CD14-positive monocyte (primary cell): ENCODE data around the gene RPTOR. TPM values are rescaled to one million over a fixed set of nuclear protein-coding genes. Genes with fewer than 3 reads are reported as not detected.

Experiments
- DNase-seq, 3 donors: peaks; one replicate each; pipeline ENCODE4 v3.0.0-alpha.2; 2011 to 2022
- H2AFZ ChIP-seq: 2 replicates; pipeline ENCODE4 v1.6.0; 2012; ENCODE audit warnings: mild to moderate bottlenecking, low read depth, low read length, inconsistent platforms; ENCODE audit not compliant: insufficient read depth, poor library complexity, severe bottlenecking
- H3K27ac ChIP-seq, 2 donors: 1 replicate in 1 of 2; 2 replicates in 1 of 2; pipeline ENCODE4 v1.5.1; 2012 to 2013; ENCODE audit warnings: low read length in 2 of 2, control low read depth in 1 of 2, inconsistent platforms in 1 of 2, low read depth in 1 of 2, mild to moderate bottlenecking in 1 of 2
- H3K27me3 ChIP-seq, 2 donors: one replicate each; pipeline versions ENCODE4 v1.6.0 to v1.6.1; 2011 to 2013; ENCODE audit warnings: low read length in 2 of 2; ENCODE audit not compliant: control insufficient read depth in 2 of 2, insufficient read depth in 2 of 2
- H3K36me3 ChIP-seq, 2 donors: replicated peaks in 1 of 2; 1 replicate in 1 of 2; 2 replicates in 1 of 2; pipeline versions ENCODE4 v1.5.1 to v1.6.1; 2012 to 2013; ENCODE audit warnings: low read length in 2 of 2, control low read depth in 1 of 2, inconsistent platforms in 1 of 2, mild to moderate bottlenecking in 1 of 2; ENCODE audit not compliant: insufficient read depth in 2 of 2, control insufficient read depth in 1 of 2
- H3K4me1 ChIP-seq, 2 donors: 1 replicate in 1 of 2; 2 replicates in 1 of 2; pipeline versions ENCODE4 v1.5.1 to v1.6.1; 2012 to 2013; ENCODE audit warnings: low read length in 2 of 2, control low read depth in 1 of 2, inconsistent platforms in 1 of 2, mild to moderate bottlenecking in 1 of 2, moderate library complexity in 1 of 2; ENCODE audit not compliant: insufficient read depth in 2 of 2, control insufficient read depth in 1 of 2
- H3K4me2 ChIP-seq: replicated peaks from 2 replicates; pipeline ENCODE3; 2012; ENCODE audit warnings: low read length, moderate library complexity, mild to moderate bottlenecking; ENCODE audit not compliant: poor library complexity, severe bottlenecking; ENCODE audit errors: extremely low read depth
- H3K4me3 ChIP-seq, 3 experiments: fragments of 200-600 bp in 1 of 3; sonication (generic) in 1 of 3; replicated peaks in 1 of 3; 1 replicate in 2 of 3; 2 replicates in 1 of 3; pipeline ENCODE4 v1.5.1; 2011 to 2013; ENCODE audit warnings: low read length in 3 of 3, mild to moderate bottlenecking in 3 of 3, control low read depth in 2 of 3, low read depth in 2 of 3, inconsistent platforms in 1 of 3, moderate library complexity in 1 of 3
- H3K79me2 ChIP-seq: 2 replicates; pipeline ENCODE4 v1.6.0; 2012; ENCODE audit warnings: mild to moderate bottlenecking, control low read depth, inconsistent platforms, low read length, moderate library complexity; ENCODE audit not compliant: insufficient read depth
- H3K9ac ChIP-seq: 2 replicates; pipeline ENCODE4 v1.6.0; 2017; ENCODE audit warnings: low read length, mild to moderate bottlenecking; ENCODE audit not compliant: insufficient read depth, poor library complexity, severe bottlenecking
- H3K9me3 ChIP-seq, 2 donors: replicated peaks in 1 of 2; 1 replicate in 1 of 2; 2 replicates in 1 of 2; pipeline versions ENCODE4 v1.5.1 to v1.6.1; 2012 to 2013; ENCODE audit warnings: low read length in 2 of 2, control low read depth in 1 of 2; ENCODE audit not compliant: control insufficient read depth in 1 of 2, insufficient read depth in 1 of 2
- H4K20me1 ChIP-seq: 2 replicates; pipeline ENCODE4 v1.6.0; 2012; ENCODE audit warnings: mild to moderate bottlenecking, low read length, control low read depth, moderate library complexity; ENCODE audit not compliant: insufficient read depth
- H3K27ac Mint-ChIP-seq, 7 donors: one replicate each; pipeline ENCODE4 v1.8.0; 2020; ENCODE audit warnings: mild to moderate bottlenecking in 7 of 7, mixed read lengths in 7 of 7, moderate library complexity in 6 of 7, inconsistent platforms in 2 of 7
- H3K27me3 Mint-ChIP-seq, 3 donors: one replicate each; pipeline ENCODE4 v1.8.0; 2021 to 2022; ENCODE audit warnings: low read depth in 3 of 3, mild to moderate bottlenecking in 3 of 3, mixed read lengths in 3 of 3, moderate library complexity in 3 of 3, inconsistent platforms in 1 of 3
- H3K36me3 Mint-ChIP-seq, 2 donors: one replicate each; pipeline ENCODE4 v1.8.0; 2020; ENCODE audit warnings: mixed read lengths in 2 of 2, inconsistent platforms in 1 of 2, mild to moderate bottlenecking in 1 of 2
- H3K4me1 Mint-ChIP-seq: one replicate; pipeline ENCODE4 v1.8.0; 2020; ENCODE audit warnings: mild to moderate bottlenecking, mixed read lengths
- H3K4me3 Mint-ChIP-seq, 2 donors: one replicate each; pipeline ENCODE4 v1.8.0; 2020; ENCODE audit warnings: mild to moderate bottlenecking in 2 of 2, mixed read lengths in 2 of 2, moderate library complexity in 1 of 2
- H3K9me3 Mint-ChIP-seq, 7 donors: one replicate each; pipeline ENCODE4 v1.8.0; 2020 to 2022; ENCODE audit warnings: mixed read lengths in 7 of 7, mild to moderate bottlenecking in 6 of 7, moderate library complexity in 6 of 7, inconsistent platforms in 2 of 7
- CTCF ChIP-seq: fragments of 200-600 bp; IDR thresholded peaks from one replicate; pipeline ENCODE4 v1.8.0; 2022; ENCODE audit warnings: antibody characterized with exemption, mild to moderate bottlenecking
- WGBS: methylation state at CpG from one replicate; pipeline ENCODE4 v1.1.5; 2013; ENCODE audit warnings: missing lambda C conversion rate; ENCODE audit not compliant: insufficient coverage; 5-methylcytosine and 5-hydroxymethylcytosine counted together
- intact Hi-C, 2 donors: fragments of 100-400 bp; cut with micrococcal nuclease; formaldehyde crosslinking; loops; one replicate each; pipeline versions ENCODE4 v1.15.0 to v1.15.1; 2023
- polyA plus RNA-seq, 3 donors: library from polyadenylated mRNA; depleted of rRNA in 1 of 3; unstranded in 2 of 3; stranded (reverse) in 1 of 3; fragments of 300-500 nt in 2 of 3; fragments of >200 nt in 1 of 3; fragmentation: Illumina TruSeq in 2 of 3; gene quantifications; 1 replicate in 2 of 3; 2 replicates in 1 of 3; pipeline ENCODE4 v1.2.3, GENCODE V29; 2012 to 2021

Gene RPTOR
- polyA plus RNA-seq, 3 donors: 1.1 to 8.7 (median 2.6) TPM

GRCh38 chr17:80925688-80926335 lies 381.2 kb downstream of the RPTOR start:
- H3K4me3 Mint-ChIP-seq: no peak overlapping the region
- H3K27ac ChIP-seq: no peak overlapping the region

GRCh38 chr17:80926591-80927250 lies 382.1 kb downstream of the RPTOR start:
- Mint-ChIP-seq H3K9me3 (no peaks in the 10 kb centered on the region), H3K27ac (no peak overlapping the region), H3K27me3 (peaks cover 0 to 2% (median 0%) of the 10 kb centered on the region in 3 donors), H3K36me3 (peaks cover 54 to 75% of the 10 kb centered on the region in 2 donors), H3K4me1 (no peaks in the 10 kb centered on the region), H3K4me3 (no peak overlapping the region)
- no peak for DNase-seq
- intact Hi-C loops: no loop called here
- Histone ChIP-seq H3K4me2 (no peak overlapping the region), H3K9ac (no peak overlapping the region), H2AFZ (no peak overlapping the region), H3K27me3 (no peaks in the 10 kb centered on the region), H3K4me1 (no peaks in the 10 kb centered on the region), H3K36me3 (peaks cover 41 to 76% of the 10 kb centered on the region in 2 donors), H3K79me2 (no peaks in the 10 kb centered on the region), H3K4me3 (no peak overlapping the region), H3K27ac (no peak overlapping the region), H4K20me1 (no peaks in the 10 kb centered on the region), H3K9me3 (no peaks in the 10 kb centered on the region)
- no peak for TF ChIP-seq CTCF
- 89% methylated on average over 11 of the region's 15 CpGs for WGBS

More at GRCh38 chr17:80925688-80926335, 381.2 kb downstream of the RPTOR start:
- H3K27me3 Mint-ChIP-seq: peaks cover 0 to 2% (median 0%) of the 10 kb centered on the region in 3 donors
- Histone ChIP-seq H3K9me3 (no peaks in the 10 kb centered on the region), H3K79me2 (no peaks in the 10 kb centered on the region), H3K4me3 (no peak overlapping the region), H3K4me1 (no peaks in the 10 kb centered on the region), H4K20me1 (no peaks in the 10 kb centered on the region), H2AFZ (no peak overlapping the region), H3K27me3 (no peaks in the 10 kb centered on the region), H3K9ac (no peak overlapping the region), H3K4me2 (no peak overlapping the region), H3K36me3 (peaks cover 41 to 68% of the 10 kb centered on the region in 2 donors)
- H3K9me3 Mint-ChIP-seq: no peaks in the 10 kb centered on the region
- TF ChIP-seq CTCF: no peak
- no peaks in the 10 kb centered on the region for H3K4me1 Mint-ChIP-seq
- DNase-seq: no peak
- peaks cover 52 to 70% of the 10 kb centered on the region in 2 donors for H3K36me3 Mint-ChIP-seq
- intact Hi-C loops: no loop called here
- peak overlapping the region in 2 of 7 donors; percentile 35 to 64 for H3K27ac Mint-ChIP-seq
- WGBS: 94% methylated on average over 14 of the region's 18 CpGs
